GM21381 (cell line): ENCODE results near the gene SLC5A10.
"Not testable (repeated sequence)": the region's sequence is repeated elsewhere in the genome, so short reads cannot be mapped to it uniquely, and the experiment has no call there.

Experiments used
- ATAC-seq: cut with Tn5 transposase; IDR thresholded peaks from one replicate; pipeline ENCODE4 v1.9.1; 2021; ENCODE audit warnings: mild to moderate bottlenecking, moderate library complexity; ENCODE audit not compliant: unreplicated experiment

The SLC5A10 gene

GRCh38 chr17:18946536-18946935 is 5.4 kb upstream of the SLC5A10 start:
- ATAC-seq = no peak

GRCh38 chr17:18947866-18948265 is 4.1 kb upstream of the SLC5A10 start:
- no peak for ATAC-seq

- no peak for ATAC-seq
Measured at GRCh38 chr17:18948476-18949006, 3.4 kb upstream of the SLC5A10 start.

GRCh38 chr17:18949566-18949965 is 2.4 kb upstream of the SLC5A10 start:
- ATAC-seq = no peak

- ATAC-seq = no peak
Measured at GRCh38 chr17:18950346-18950745, 1.6 kb upstream of the SLC5A10 start.

- no peak for ATAC-seq
Measured at GRCh38 chr17:18950944-18951905, 740 bp upstream of the SLC5A10 start.

GRCh38 chr17:18953231-18953728 is 1.3 kb downstream of the SLC5A10 start:
- ATAC-seq = no peak

- no peak for ATAC-seq
Measured at GRCh38 chr17:18954321-18954720, 2.4 kb downstream of the SLC5A10 start.

GRCh38 chr17:18955009-18955408 is 3.0 kb downstream of the SLC5A10 start:
- ATAC-seq = no peak

- not testable (repeated sequence) for ATAC-seq
Measured at GRCh38 chr17:18956021-18956420, 4.1 kb downstream of the SLC5A10 start.

GRCh38 chr17:18956581-18956980 is 4.6 kb downstream of the SLC5A10 start:
- ATAC-seq = no peak

- ATAC-seq = no peak
Measured at GRCh38 chr17:18957831-18958230, 5.9 kb downstream of the SLC5A10 start.

- no peak for ATAC-seq
Measured at GRCh38 chr17:18958611-18959010, 6.6 kb downstream of the SLC5A10 start.

GRCh38 chr17:18959071-18959844 is 7.3 kb downstream of the SLC5A10 start:
- ATAC-seq = no peak

- ATAC-seq = no peak
Measured at GRCh38 chr17:18959845-18960240, 7.9 kb downstream of the SLC5A10 start.

GRCh38 chr17:18960241-18960665 is 8.3 kb downstream of the SLC5A10 start:
- no peak for ATAC-seq

- ATAC-seq = no peak
Measured at GRCh38 chr17:18960803-18961511, 9.0 kb downstream of the SLC5A10 start.

- no peak for ATAC-seq
Measured at GRCh38 chr17:18961634-18962493, 9.9 kb downstream of the SLC5A10 start.

- no peak for ATAC-seq
Measured at GRCh38 chr17:18962494-18962815, 10.5 kb downstream of the SLC5A10 start.
